ENCODE results near the gene NQO2.

GRCh38 chr6:3052481-3053230 is 53.0 kb downstream of the NQO2 start:
- TF ChIP-seq MTA3 (IDR thresholded peaks at IDR 0.05; ENCODE audit: borderline replicate concordance, low read length), result no peak
- no peak for TF ChIP-seq TCF7 (IDR thresholded peaks at IDR 0.05; ENCODE audit: borderline replicate concordance)
- no peak for TF ChIP-seq EZH2 (IDR thresholded peaks at IDR 0.05; ENCODE audit: borderline replicate concordance, control insufficient read depth, low read depth, low read length)
- TF ChIP-seq CTCF (IDR thresholded peaks at IDR 0.05 in 2 of 3, conservative IDR thresholded peaks at IDR 0.05 in 1 of 3; ENCODE audit: control insufficient read depth in 2 of 3, extremely low read depth in 1 of 3, insufficient read depth in 1 of 3, low read depth in 3 of 3, low read length in 3 of 3), result no peak
- TF ChIP-seq HCFC1 (IDR thresholded peaks at IDR 0.05; ENCODE audit: low read length), result no peak
- TF ChIP-seq MAX (IDR thresholded peaks at IDR 0.05; ENCODE audit: low read depth, low read length), result no peak
- no peak for TF ChIP-seq PRDM15 (CRISPR knock-in tag; IDR thresholded peaks at IDR 0.05)
- no peak for TF ChIP-seq PBX3 (IDR thresholded peaks at IDR 0.05; ENCODE audit: insufficient replicate concordance, low read depth, low read length)
